Esophagus muscularis mucosa (tissue), 3 donors: Measurements from ENCODE around the gene ZNF862.
"Not testable (repeated sequence)": the region's sequence is repeated elsewhere in the genome, so short reads cannot be mapped to it uniquely, and the experiment has no call there.

ENCODE experiments used
- CTCF ChIP-seq, 3 experiments: fragments of 200-600 bp in 2 of 3; fragments of 450-650 bp in 1 of 3; sonication (generic) in 2 of 3; IDR thresholded peaks; one replicate each; pipeline ENCODE4 v1.5.1; 2017 to 2019; ENCODE audit warnings: antibody characterized with exemption in 3 of 3, mild to moderate bottlenecking in 2 of 3, moderate library complexity in 1 of 3
- POLR2A ChIP-seq: fragments of 450-650 bp; IDR thresholded peaks from one replicate; pipeline ENCODE4 v1.6.1; 2017; ENCODE audit warnings: antibody characterized with exemption, moderate library complexity, mild to moderate bottlenecking, low read depth

- not testable (repeated sequence) for TF ChIP-seq CTCF (IDR thresholded peaks at IDR 0.05); POLR2A
Measured at GRCh38 chr7:149910219-149910618, 72.0 kb downstream of the ZNF862 start.
